IgD-negative memory B cell (primary cell): ENCODE data around the gene MACROD2. TPM values are rescaled to one million over a fixed set of nuclear protein-coding genes. Genes with fewer than 3 reads are reported as not detected.
"Not testable (repeated sequence)": the region's sequence is repeated elsewhere in the genome, so short reads cannot be mapped to it uniquely, and the experiment has no call there.

Experiments used
- H3K27ac Mint-ChIP-seq, 3 donors: one replicate each; pipeline ENCODE4 v1.8.0; 2020 to 2022; ENCODE audit warnings: mild to moderate bottlenecking in 3 of 3, mixed read lengths in 3 of 3, moderate library complexity in 1 of 3
- H3K27me3 Mint-ChIP-seq: one replicate; pipeline ENCODE4 v1.8.0; 2021; ENCODE audit warnings: mixed read lengths
- H3K36me3 Mint-ChIP-seq: one replicate; pipeline ENCODE4 v1.8.0; 2020; ENCODE audit warnings: mild to moderate bottlenecking, mixed read lengths
- H3K4me1 Mint-ChIP-seq, 3 donors: one replicate each; pipeline ENCODE4 v1.8.0; 2020 to 2022; ENCODE audit warnings: mixed read lengths in 3 of 3, mild to moderate bottlenecking in 1 of 3
- H3K4me3 Mint-ChIP-seq, 4 donors: one replicate each; pipeline ENCODE4 v1.8.0; 2020 to 2022; ENCODE audit warnings: mild to moderate bottlenecking in 4 of 4, mixed read lengths in 4 of 4, moderate library complexity in 3 of 4
- H3K9me3 Mint-ChIP-seq, 3 donors: one replicate each; pipeline ENCODE4 v1.8.0; 2020 to 2021; ENCODE audit warnings: mixed read lengths in 3 of 3, mild to moderate bottlenecking in 1 of 3
- polyA plus RNA-seq: library from polyadenylated mRNA; unstranded; fragments of 300-500 nt; fragmentation: Illumina TruSeq; gene quantifications from one replicate; pipeline ENCODE4 v1.2.3, GENCODE V29; 2021

Gene MACROD2
- polyA plus RNA-seq, 1 donor from 2014 or later, result 1.3 TPM

DNA sequence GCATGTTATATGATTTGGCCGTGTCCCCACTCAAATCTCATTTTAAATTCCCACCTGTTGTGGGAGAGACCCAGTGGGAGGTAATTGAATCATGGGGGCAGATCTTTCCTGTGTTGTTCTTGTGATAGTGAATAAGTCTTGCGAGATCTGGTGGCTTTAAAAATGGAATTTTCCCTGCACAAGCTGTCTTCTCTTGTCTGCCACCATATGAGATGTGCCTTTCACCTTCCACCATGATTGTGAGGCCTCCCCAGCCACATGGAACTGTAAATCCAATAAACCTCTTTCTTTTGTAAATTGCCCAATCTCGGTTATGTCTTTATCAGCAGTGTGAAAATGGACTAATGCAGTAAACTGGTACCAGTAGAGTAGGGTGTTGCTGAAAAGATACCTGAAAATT lies 986.2 kb downstream of the MACROD2 start:
- H3K9me3 Mint-ChIP-seq, result peaks cover 3 to 23% (median 6%) of the 10 kb centered on the region in 3 donors
- H3K4me3 Mint-ChIP-seq, result not testable (repeated sequence)

DNA sequence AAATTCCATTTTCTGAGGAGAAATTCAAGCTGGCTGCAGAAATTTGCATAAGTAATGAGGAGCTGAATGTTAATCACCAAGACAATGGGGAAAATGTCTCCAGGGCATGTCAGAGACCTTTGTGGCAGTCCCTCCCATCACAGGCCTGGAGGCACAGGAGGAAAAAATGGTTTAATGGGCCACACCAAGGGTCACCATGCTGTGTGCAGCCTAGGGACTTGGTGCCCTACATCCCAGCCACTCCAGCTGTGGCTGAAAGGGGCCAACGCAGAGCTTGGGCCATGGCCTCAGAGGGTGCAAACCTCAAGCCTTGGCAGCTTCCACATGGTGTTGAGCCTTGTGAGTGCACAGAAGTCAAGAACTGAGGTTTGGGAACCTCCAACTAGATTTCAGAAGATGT lies 987.0 kb downstream of the MACROD2 start:
- not testable (repeated sequence) for H3K36me3 Mint-ChIP-seq, H3K27ac Mint-ChIP-seq, H3K27me3 Mint-ChIP-seq, H3K4me1 Mint-ChIP-seq, H3K4me3 Mint-ChIP-seq
- H3K9me3 Mint-ChIP-seq, result peaks cover 3 to 23% (median 6%) of the 10 kb centered on the region in 3 donors

More for the DNA sequence above, 986.2 kb downstream of the MACROD2 start:
- H3K36me3 Mint-ChIP-seq, H3K27me3 Mint-ChIP-seq, H3K27ac Mint-ChIP-seq, H3K4me1 Mint-ChIP-seq: not testable (repeated sequence)

- Mint-ChIP-seq H3K36me3 (no peaks in the 10 kb centered on the region), H3K27me3 (peaks cover 1% of the 10 kb centered on the region), H3K9me3 (peaks cover 3 to 23% (median 6%) of the 10 kb centered on the region in 3 donors), H3K27ac (no peak overlapping the region), H3K4me3 (no peak overlapping the region), H3K4me1 (no peaks in the 10 kb centered on the region)
Measured at GRCh38 chr20:14984305-14984704, 989.0 kb downstream of the MACROD2 start.

DNA sequence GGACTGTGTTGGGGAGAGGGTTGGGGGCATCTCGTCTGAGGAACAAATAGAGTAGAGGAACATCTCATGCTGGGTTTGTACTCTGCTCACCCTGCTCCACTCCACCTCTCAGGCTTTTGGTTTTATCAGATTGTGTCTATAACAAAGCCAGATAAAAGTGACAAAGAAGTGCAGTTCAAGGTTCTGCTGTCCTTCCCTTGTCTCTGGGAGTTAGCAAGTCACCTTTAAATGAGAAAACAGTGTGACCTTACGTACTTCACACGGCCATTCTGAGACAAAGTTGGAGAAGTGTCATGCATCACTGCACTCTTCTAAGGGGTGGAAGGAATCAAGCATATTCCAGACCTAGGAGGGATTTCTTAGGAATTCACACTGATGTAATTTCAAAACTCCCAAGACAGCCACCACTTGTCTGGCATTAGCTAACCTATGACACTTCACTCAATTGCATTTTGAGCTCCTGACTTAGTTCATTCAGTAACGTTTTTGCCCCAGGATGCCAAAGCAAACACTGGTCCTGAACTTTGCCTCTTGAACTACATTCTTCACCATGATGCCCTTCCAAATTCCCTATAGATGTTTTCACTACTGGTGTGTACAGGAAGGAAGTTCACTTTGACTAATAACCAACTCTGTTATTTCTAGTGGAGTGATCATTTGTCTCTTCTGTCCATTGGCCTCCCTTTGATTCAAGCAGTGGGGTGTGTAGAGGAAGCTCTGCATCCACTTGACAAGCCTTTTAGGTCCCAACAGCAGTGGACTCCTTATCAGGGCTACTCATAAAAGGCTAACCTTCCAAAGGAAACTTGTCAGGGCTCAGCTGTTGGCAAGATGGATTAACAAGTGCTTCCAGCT lies 989.7 kb downstream of the MACROD2 start:
- Mint-ChIP-seq H3K9me3 (peaks cover 3 to 23% (median 6%) of the 10 kb centered on the region in 3 donors), H3K36me3 (no peaks in the 10 kb centered on the region), H3K27ac (no peak overlapping the region), H3K4me1 (no peaks in the 10 kb centered on the region), H3K4me3 (no peak overlapping the region), H3K27me3 (peaks cover 2% of the 10 kb centered on the region)

DNA sequence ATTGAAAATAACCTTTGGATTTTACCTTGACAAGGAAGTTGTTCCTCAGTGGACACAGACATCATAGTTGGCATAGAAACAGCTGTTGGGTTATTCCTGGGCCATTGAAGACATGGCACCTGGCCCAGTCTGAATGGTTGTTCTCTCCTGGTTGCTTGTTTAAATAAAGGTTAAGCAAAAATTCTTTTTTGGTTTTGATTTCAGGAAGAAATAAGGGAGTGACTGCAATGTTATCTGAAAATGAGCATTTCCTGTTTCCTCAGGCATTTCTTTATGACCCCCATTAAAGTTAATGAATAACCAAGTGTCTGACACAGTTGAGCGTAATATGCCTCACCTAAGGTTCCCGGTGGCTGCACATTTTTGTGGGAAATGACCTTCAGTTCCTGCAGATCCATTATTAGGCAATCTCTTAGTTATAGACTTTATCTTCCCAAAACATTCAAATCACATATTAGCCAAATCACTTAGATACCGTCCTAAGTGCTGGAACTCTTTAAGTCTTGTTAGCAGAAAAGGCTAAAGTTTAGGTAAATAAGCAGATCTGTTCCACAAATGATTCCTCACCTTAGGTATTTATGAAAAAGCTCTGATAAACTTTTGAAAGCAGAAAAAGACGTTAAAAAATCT lies 990.8 kb downstream of the MACROD2 start:
- Mint-ChIP-seq H3K9me3 (peaks cover 3 to 22% (median 6%) of the 10 kb centered on the region in 3 donors), H3K4me1 (no peaks in the 10 kb centered on the region), H3K27ac (no peak overlapping the region), H3K36me3 (no peaks in the 10 kb centered on the region), H3K27me3 (peaks cover 2% of the 10 kb centered on the region), H3K4me3 (no peak overlapping the region)

DNA sequence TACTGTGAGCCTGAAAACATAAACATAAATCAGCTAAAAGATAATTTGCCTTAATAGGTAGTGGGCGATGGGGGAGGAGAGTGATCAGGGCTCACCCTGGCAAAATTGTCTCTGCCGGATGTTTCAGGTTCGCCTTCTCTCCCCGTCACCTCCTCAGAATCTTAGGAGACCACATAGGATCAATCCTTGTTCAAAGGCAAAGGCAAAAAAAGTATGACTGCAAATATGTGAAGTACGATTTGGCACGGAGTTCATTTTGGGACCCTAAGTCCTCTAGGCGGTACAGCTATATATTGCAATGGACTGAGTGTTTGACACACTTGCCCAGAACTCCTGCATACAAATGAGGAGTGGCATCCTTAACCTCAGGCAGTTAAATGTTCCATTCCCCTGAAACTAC lies 991.3 kb downstream of the MACROD2 start:
- Mint-ChIP-seq H3K9me3 (peaks cover 3 to 17% (median 5%) of the 10 kb centered on the region in 3 donors), H3K27ac (no peak overlapping the region), H3K27me3 (peaks cover 2% of the 10 kb centered on the region), H3K4me1 (no peaks in the 10 kb centered on the region), H3K36me3 (no peaks in the 10 kb centered on the region), H3K4me3 (no peak overlapping the region)

DNA sequence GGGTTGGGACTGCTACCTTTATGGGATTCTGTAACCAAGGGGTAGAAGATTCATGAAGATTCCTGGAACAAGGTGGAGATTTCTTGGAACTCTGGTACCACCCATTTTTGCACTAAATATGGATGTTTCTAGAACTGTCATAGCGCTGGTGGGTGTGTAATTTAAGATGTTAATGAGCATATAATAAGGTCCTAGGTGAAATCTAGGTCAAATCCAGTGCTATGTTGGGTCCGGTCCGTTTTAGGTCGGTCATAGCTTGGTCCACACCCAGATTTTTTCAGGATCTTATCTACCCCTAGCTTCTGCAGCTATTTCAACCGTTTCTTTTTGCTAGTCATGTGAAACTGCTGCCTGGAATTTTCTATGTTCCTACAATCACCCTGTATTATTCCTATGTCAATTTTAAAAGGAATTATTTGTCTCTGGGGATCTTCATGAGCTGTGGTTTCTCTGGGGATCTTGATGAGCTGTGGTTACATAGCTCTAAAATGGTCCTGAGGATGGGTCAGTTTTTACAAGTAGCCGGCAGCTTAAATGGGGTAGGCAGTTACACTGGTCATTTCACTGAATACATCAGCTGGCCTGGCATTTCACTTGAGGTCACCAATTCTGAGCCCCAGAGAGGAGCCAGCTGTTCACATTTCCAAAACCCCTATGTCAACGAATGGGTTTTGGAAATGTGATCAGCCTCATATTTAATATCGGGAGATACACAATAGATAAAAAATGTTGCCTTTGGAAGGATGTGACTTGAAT lies 994.4 kb downstream of the MACROD2 start:
- H3K4me3 Mint-ChIP-seq, result no peak overlapping the region
- no peaks in the 10 kb centered on the region for H3K4me1 Mint-ChIP-seq
- H3K27ac Mint-ChIP-seq, result no peak overlapping the region
- no peaks in the 10 kb centered on the region for H3K36me3 Mint-ChIP-seq
- H3K27me3 Mint-ChIP-seq, result peaks cover 1% of the 10 kb centered on the region
- H3K9me3 Mint-ChIP-seq, result no peaks in the 10 kb centered on the region

DNA sequence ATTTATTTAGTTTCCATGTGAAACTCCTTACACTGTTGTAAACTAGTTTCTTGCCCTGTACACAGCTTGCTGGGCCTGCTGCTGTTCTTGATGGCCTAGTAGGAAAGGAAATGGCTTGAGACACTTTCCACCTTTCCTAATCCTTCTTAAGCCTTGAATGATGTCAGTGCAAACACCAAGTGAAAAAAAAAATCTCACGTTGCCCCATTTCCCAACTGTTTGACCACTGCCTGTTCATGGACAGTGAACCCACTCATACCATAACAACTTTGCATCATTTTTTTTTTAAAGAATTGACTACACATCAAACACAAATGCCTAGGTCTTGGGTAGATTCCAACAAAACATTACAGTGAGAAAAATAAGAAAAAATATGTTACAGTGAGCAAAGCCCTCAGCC lies 995.7 kb downstream of the MACROD2 start:
- Mint-ChIP-seq H3K36me3 (no peaks in the 10 kb centered on the region), H3K27me3 (peaks cover 1% of the 10 kb centered on the region), H3K27ac (no peak overlapping the region), H3K4me1 (no peaks in the 10 kb centered on the region), H3K9me3 (no peaks in the 10 kb centered on the region), H3K4me3 (no peak overlapping the region)

GRCh38 chr20:14992153-14992552 lies 996.8 kb downstream of the MACROD2 start:
- H3K4me1 Mint-ChIP-seq, result peaks cover 0 to 2% (median 0%) of the 10 kb centered on the region in 3 donors
- peaks cover 1% of the 10 kb centered on the region for H3K27me3 Mint-ChIP-seq
- H3K27ac Mint-ChIP-seq, result no peak overlapping the region
- no peaks in the 10 kb centered on the region for H3K36me3 Mint-ChIP-seq
- H3K4me3 Mint-ChIP-seq, result no peak overlapping the region
- no peaks in the 10 kb centered on the region for H3K9me3 Mint-ChIP-seq

DNA sequence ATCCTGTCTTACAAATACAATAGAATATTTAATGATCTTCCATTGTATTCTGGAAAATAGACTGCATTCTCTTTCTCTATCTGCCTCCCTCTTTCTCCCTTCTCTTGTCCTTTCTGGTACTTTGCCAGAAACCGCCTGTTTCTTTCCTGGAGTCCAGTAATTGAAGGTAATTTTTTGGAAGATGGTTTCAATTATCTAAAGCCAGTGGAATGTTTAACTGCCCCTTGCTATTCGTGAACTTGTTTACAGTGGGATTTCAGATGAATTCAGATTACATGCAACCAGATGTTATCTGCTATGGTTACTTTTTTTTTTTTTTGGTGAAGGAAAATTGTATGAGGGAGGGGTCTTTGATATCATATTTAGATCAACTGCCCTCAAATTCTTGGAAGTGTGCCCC lies 997.6 kb downstream of the MACROD2 start:
- Mint-ChIP-seq H3K27ac (no peak overlapping the region), H3K27me3 (peaks cover 1% of the 10 kb centered on the region), H3K36me3 (no peaks in the 10 kb centered on the region), H3K4me3 (no peak overlapping the region), H3K9me3 (no peaks in the 10 kb centered on the region), H3K4me1 (peaks cover 0 to 2% (median 0%) of the 10 kb centered on the region in 3 donors)

DNA sequence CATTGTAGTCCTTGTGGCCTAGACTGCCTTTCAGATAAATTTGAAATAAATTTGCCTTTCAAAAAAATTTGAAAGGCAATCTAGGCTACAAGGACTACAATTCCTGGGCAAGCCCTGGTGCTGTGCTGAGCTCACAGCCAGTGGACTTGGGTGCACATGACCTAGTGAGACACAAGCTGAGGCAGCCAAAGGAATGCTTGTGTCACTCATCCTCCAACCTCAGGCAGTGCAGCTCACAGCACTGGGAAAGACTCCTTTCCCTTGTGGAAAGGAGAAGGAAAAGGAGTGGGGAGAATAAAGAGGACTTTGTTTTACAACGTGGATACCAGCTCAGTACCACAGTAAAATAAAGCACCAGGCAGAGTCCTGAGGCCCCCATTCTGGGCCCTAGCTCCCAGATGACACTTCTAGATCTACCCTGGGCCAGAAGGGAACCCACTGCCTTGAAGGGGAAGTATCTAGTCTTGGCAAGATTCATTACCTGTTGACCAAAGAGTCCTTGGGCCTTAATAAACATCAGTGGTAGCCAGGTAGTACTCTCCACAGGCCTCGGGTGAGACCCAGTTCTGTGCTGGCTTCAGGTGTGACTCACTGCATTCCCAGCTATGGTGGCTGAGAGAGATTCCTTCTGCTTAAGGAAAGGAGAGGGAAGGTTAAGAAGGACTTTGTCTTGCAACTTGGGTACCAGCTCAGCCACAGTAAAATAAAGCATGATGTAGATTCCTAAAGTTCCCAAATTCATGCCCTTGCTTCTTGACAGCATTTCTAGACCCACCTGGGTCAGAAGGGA lies 1001.8 kb downstream of the MACROD2 start:
- H3K27me3 Mint-ChIP-seq, result no peaks in the 10 kb centered on the region
- no peaks in the 10 kb centered on the region for H3K36me3 Mint-ChIP-seq
- H3K9me3 Mint-ChIP-seq, result peaks cover 2 to 8% (median 3%) of the 10 kb centered on the region in 3 donors
- H3K27ac Mint-ChIP-seq, result no peak overlapping the region
- peaks cover 0 to 3% (median 0%) of the 10 kb centered on the region in 3 donors for H3K4me1 Mint-ChIP-seq
- H3K4me3 Mint-ChIP-seq, result no peak overlapping the region

GRCh38 chr20:14997791-14998190 lies 1002.5 kb downstream of the MACROD2 start:
- Mint-ChIP-seq H3K27me3 (no peaks in the 10 kb centered on the region), H3K36me3 (no peaks in the 10 kb centered on the region), H3K4me3 (no peak overlapping the region), H3K27ac (no peak overlapping the region), H3K9me3 (peaks cover 2 to 8% (median 3%) of the 10 kb centered on the region in 3 donors), H3K4me1 (peaks cover 0 to 3% (median 0%) of the 10 kb centered on the region in 3 donors)

DNA sequence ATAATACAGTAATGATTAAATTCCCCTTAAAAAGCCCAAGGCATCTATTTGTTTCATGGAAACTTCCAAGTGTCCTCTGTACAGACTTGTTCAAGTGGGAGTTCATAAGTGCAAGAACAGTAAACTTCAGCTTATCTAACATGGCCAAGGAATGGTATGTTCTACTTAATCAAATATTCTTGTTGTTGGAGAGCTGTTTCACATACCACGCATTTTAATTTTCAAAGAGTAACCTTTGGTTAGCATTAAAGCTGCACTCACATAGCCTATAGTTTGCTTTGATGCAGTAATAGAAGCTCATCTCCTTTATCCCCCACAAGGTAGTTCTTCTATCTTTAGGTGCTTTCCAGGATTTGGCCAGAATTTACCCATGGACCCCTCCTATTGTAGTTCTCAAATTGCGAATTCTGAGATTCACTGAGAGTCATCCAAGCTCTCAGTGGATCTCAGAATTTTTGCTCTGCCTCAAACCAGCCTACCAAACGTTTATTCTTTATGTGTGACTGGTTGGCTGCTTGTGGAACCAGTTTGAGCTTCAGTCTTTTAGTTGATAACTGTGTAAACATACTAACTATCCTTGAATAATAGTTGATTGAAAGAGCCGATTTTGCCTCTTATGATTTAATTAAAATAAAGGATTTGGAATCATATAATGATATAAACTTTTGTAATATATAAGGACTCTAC lies 1010.1 kb downstream of the MACROD2 start:
- peaks cover 0 to 2% (median 0%) of the 10 kb centered on the region in 3 donors for H3K4me1 Mint-ChIP-seq
- no peak overlapping the region for H3K27ac Mint-ChIP-seq
- no peaks in the 10 kb centered on the region for H3K27me3 Mint-ChIP-seq
- H3K9me3 Mint-ChIP-seq, result no peaks in the 10 kb centered on the region
- H3K36me3 Mint-ChIP-seq, result no peaks in the 10 kb centered on the region
- H3K4me3 Mint-ChIP-seq, result no peak overlapping the region

GRCh38 chr20:15011631-15012030 lies 1016.3 kb downstream of the MACROD2 start:
- Mint-ChIP-seq H3K27me3 (peaks cover 2% of the 10 kb centered on the region), H3K4me1 (no peaks in the 10 kb centered on the region), H3K9me3 (no peaks in the 10 kb centered on the region), H3K27ac (no peak overlapping the region), H3K36me3 (no peaks in the 10 kb centered on the region), H3K4me3 (no peak overlapping the region)
